ENCODE data around the gene GPR148. TPM values are rescaled to one million over a fixed set of nuclear protein-coding genes. Genes with fewer than 3 reads are reported as not detected.

GPR148 gene
- polyA plus RNA-seq, 2 of the 4 experiments (the other 2 are of a cell fraction) = not detected

DNA sequence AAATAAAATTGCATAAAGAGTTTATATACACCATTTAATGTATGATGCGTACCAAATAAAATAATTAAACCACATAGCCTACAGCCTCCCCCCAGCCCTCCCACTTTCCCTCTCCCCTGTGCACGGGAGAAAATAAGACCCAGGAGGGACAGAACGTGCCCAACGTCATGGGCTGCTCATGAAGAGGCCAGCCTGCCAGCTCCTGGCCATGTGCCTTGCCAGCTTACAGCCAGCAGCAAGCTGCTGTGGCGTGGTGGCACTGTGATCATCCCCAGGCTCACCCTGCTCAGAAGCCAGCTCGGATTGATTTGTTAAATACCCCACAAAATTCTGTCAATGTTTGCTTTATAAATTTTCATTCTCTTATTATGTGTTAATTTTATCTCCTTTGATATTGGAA lies 7.6 kb downstream of the GPR148 start:
- no peak overlapping the region for H3K27ac ChIP-seq
- peaks cover 3% of the 10 kb centered on the region; the same call in 1 of the 3 replicates for H3K9me3 ChIP-seq
- ChIA-PET CTCF (no interaction called here), POLR2A (no interaction called here)
- no peak for DNase-seq (ENCODE audit: low read depth in 1 of 2, low spot score in 1 of 2)
- no peak for FAIRE-seq
- 36% methylated on average over 5 of the region's 6 CpGs for WGBS (ENCODE audit: missing lambda C conversion rate)
- H3K4me3 ChIP-seq = no peak overlapping the region
- TF ChIP-seq, protein P1, sequence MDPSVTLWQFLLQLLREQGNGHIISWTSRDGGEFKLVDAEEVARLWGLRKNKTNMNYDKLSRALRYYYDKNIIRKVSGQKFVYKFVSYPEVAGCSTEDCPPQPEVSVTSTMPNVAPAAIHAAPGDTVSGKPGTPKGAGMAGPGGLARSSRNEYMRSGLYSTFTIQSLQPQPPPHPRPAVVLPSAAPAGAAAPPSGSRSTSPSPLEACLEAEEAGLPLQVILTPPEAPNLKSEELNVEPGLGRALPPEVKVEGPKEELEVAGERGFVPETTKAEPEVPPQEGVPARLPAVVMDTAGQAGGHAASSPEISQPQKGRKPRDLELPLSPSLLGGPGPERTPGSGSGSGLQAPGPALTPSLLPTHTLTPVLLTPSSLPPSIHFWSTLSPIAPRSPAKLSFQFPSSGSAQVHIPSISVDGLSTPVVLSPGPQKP (IDR thresholded peaks at IDR 0.05; ENCODE audit: low read depth, low read length) = no peak
- TF ChIP-seq MAFK (IDR thresholded peaks at IDR 0.05; ENCODE audit: partially characterized antibody) = no peak
- TF ChIP-seq PHF8 (IDR thresholded peaks at IDR 0.05; ENCODE audit: borderline replicate concordance, low read depth) = no peak
- TF ChIP-seq HOXA7 (CRISPR knock-in tag; IDR thresholded peaks at IDR 0.05) = no peak
- TF ChIP-seq MYC (IDR thresholded peaks at IDR 0.05; ENCODE audit: borderline replicate concordance, low read length) = no peak
- TF ChIP-seq, protein P2, sequence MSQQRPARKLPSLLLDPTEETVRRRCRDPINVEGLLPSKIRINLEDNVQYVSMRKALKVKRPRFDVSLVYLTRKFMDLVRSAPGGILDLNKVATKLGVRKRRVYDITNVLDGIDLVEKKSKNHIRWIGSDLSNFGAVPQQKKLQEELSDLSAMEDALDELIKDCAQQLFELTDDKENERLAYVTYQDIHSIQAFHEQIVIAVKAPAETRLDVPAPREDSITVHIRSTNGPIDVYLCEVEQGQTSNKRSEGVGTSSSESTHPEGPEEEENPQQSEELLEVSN (IDR thresholded peaks at IDR 0.05; ENCODE audit: borderline replicate concordance, low read depth) = no peak
- no peak for TF ChIP-seq FOXS1 (CRISPR knock-in tag; IDR thresholded peaks at IDR 0.05)
- no peak for TF ChIP-seq RNF2 (IDR thresholded peaks at IDR 0.05; ENCODE audit: borderline replicate concordance, low read depth)
- no peak for TF ChIP-seq ZC3H11A (IDR thresholded peaks at IDR 0.05)
- TF ChIP-seq NR3C1 (IDR thresholded peaks at IDR 0.05) = no peak
- TF ChIP-seq ZFP36 (IDR thresholded peaks at IDR 0.05; ENCODE audit: borderline replicate concordance, partially characterized antibody) = no peak
- TF ChIP-seq POLR2AphosphoS2 (conservative IDR thresholded peaks at IDR 0.05; ENCODE audit: low read length) = no peak
- no peak for TF ChIP-seq MAZ (IDR thresholded peaks at IDR 0.05; ENCODE audit: borderline replicate concordance, low read depth, low read length)
- TF ChIP-seq, protein P3, sequence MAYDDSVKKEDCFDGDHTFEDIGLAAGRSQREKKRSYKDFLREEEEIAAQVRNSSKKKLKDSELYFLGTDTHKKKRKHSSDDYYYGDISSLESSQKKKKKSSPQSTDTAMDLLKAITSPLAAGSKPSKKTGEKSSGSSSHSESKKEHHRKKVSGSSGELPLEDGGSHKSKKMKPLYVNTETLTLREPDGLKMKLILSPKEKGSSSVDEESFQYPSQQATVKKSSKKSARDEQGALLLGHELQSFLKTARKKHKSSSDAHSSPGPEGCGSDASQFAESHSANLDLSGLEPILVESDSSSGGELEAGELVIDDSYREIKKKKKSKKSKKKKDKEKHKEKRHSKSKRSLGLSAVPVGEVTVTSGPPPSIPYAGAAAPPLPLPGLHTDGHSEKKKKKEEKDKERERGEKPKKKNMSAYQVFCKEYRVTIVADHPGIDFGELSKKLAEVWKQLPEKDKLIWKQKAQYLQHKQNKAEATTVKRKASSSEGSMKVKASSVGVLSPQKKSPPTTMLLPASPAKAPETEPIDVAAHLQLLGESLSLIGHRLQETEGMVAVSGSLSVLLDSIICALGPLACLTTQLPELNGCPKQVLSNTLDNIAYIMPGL (CRISPR knock-in tag; IDR thresholded peaks at IDR 0.05; ENCODE audit: borderline replicate concordance) = no peak
- no peak overlapping the region for H3K4me2 ChIP-seq
- no peaks in the 10 kb centered on the region for H3K4me1 ChIP-seq
- ATAC-seq = no peak

DNA sequence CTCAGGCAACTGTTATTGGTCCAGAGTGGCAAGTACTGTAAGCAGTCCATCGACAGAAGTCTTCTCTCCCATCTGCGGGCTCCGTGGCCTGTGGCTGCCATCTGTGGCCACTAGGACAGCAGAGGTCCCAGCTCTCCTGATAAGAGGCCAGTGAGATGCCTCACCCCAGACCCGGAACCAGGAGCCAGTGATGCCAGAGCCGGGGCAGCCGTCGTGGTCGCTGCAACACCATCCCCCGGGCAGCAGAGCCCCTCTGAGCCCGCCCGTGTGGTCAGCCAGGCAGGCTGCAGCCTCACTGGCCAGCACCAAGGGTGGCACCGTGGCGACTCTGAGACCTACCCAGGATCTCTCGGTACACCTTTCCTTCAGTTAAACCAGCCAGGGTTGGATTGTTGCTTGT lies 8.7 kb downstream of the GPR148 start:
- peak in 1 of 2 experiments; percentile 66; a peak in 3 of 6 replicates for ATAC-seq
- POLR2A ChIA-PET = no interaction called here
- CTCF ChIA-PET = interaction anchor here (1.1 kb wide), 1 partner anchor 136 kb away, joined by 4 read pairs; no protein-coding TSS in a partner anchor

DNA sequence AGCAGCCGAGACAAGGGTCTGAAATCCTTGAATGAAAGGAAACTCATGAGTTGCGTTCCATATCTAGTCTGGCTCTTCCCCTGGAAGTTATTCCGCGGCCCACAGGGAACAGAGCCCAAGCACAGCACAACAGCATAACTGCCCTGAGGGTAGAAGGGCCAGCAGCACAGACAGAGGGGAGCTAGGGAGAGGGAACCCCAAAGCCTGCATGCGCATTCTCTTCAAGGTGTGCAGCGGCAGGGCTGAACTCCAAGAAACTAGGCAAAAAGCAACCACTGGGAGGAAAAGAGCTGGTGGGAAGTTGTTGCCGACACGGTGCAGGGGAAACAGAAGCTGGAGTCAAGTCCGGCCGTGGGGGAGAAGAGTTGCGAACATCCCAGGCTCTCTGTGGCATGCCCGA lies 11.8 kb downstream of the GPR148 start:
- H3K4me3 ChIP-seq = no peak overlapping the region
- POLR2A ChIA-PET = no interaction called here
- no peak for FAIRE-seq
- no peaks in the 10 kb centered on the region for H3K4me1 ChIP-seq
- no peak for DNase-seq (ENCODE audit: low read depth in 1 of 2, low spot score in 1 of 2)
- CTCF ChIA-PET = no interaction called here
- no peak for ATAC-seq
- H3K9me3 ChIP-seq = no peaks in the 10 kb centered on the region
- no peak overlapping the region for H3K27ac ChIP-seq
- H3K4me2 ChIP-seq = no peak overlapping the region
- 60% methylated on average over 12 of the region's 12 CpGs for WGBS (ENCODE audit: missing lambda C conversion rate)
- TF ChIP-seq, protein P4, sequence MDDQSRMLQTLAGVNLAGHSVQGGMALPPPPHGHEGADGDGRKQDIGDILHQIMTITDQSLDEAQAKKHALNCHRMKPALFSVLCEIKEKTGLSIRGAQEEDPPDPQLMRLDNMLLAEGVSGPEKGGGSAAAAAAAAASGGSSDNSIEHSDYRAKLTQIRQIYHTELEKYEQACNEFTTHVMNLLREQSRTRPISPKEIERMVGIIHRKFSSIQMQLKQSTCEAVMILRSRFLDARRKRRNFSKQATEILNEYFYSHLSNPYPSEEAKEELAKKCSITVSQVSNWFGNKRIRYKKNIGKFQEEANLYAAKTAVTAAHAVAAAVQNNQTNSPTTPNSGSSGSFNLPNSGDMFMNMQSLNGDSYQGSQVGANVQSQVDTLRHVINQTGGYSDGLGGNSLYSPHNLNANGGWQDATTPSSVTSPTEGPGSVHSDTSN (IDR thresholded peaks at IDR 0.05) = no peak
- TF ChIP-seq HOXB13 (CRISPR knock-in tag; IDR thresholded peaks at IDR 0.05; ENCODE audit: low read depth) = no peak
- TF ChIP-seq, protein P2 (IDR thresholded peaks at IDR 0.05; ENCODE audit: borderline replicate concordance, low read depth) = no peak
- no peak for TF ChIP-seq RCOR1 (IDR thresholded peaks at IDR 0.05; ENCODE audit: low read depth, low read length)
- no peak for TF ChIP-seq FOSL2 (IDR thresholded peaks at IDR 0.05)
- no peak for TF ChIP-seq FOSL2 (CRISPR knock-in tag; IDR thresholded peaks at IDR 0.05)
- TF ChIP-seq, protein P5, sequence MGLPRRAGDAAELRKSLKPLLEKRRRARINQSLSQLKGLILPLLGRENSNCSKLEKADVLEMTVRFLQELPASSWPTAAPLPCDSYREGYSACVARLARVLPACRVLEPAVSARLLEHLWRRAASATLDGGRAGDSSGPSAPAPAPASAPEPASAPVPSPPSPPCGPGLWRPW (IDR thresholded peaks at IDR 0.05) = no peak
- TF ChIP-seq, protein P6, sequence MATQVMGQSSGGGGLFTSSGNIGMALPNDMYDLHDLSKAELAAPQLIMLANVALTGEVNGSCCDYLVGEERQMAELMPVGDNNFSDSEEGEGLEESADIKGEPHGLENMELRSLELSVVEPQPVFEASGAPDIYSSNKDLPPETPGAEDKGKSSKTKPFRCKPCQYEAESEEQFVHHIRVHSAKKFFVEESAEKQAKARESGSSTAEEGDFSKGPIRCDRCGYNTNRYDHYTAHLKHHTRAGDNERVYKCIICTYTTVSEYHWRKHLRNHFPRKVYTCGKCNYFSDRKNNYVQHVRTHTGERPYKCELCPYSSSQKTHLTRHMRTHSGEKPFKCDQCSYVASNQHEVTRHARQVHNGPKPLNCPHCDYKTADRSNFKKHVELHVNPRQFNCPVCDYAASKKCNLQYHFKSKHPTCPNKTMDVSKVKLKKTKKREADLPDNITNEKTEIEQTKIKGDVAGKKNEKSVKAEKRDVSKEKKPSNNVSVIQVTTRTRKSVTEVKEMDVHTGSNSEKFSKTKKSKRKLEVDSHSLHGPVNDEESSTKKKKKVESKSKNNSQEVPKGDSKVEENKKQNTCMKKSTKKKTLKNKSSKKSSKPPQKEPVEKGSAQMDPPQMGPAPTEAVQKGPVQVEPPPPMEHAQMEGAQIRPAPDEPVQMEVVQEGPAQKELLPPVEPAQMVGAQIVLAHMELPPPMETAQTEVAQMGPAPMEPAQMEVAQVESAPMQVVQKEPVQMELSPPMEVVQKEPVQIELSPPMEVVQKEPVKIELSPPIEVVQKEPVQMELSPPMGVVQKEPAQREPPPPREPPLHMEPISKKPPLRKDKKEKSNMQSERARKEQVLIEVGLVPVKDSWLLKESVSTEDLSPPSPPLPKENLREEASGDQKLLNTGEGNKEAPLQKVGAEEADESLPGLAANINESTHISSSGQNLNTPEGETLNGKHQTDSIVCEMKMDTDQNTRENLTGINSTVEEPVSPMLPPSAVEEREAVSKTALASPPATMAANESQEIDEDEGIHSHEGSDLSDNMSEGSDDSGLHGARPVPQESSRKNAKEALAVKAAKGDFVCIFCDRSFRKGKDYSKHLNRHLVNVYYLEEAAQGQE (IDR thresholded peaks at IDR 0.05) = no peak

More for the DNA sequence above, 8.7 kb downstream of the GPR148 start:
- WGBS (ENCODE audit: missing lambda C conversion rate) = 46% methylated on average over 9 of the region's 14 CpGs
- Histone ChIP-seq H3K9me3 (peaks cover 3% of the 10 kb centered on the region; the same call in 1 of the 3 replicates), H3K4me3 (no peak overlapping the region), H3K4me2 (no peak overlapping the region), H3K4me1 (no peaks in the 10 kb centered on the region), H3K27ac (no peak overlapping the region)
- no peak for FAIRE-seq
- no peak for DNase-seq (ENCODE audit: low read depth in 1 of 2, low spot score in 1 of 2)
- TF ChIP-seq POLR2A (IDR thresholded peaks at IDR 0.05; ENCODE audit: low read length) (no peak), MAFK (IDR thresholded peaks at IDR 0.05; ENCODE audit: partially characterized antibody) (no peak)
- TF ChIP-seq, protein P4 (IDR thresholded peaks at IDR 0.05) = no peak
